HG03342 (cell line): Measurements from ENCODE around the gene NPEPL1.

ENCODE experiments used
- ATAC-seq: cut with Tn5 transposase; IDR thresholded peaks from one replicate; pipeline ENCODE4 v1.9.1; 2021; ENCODE audit warnings: mild to moderate bottlenecking, moderate library complexity; ENCODE audit not compliant: unreplicated experiment

NPEPL1 gene

DNA sequence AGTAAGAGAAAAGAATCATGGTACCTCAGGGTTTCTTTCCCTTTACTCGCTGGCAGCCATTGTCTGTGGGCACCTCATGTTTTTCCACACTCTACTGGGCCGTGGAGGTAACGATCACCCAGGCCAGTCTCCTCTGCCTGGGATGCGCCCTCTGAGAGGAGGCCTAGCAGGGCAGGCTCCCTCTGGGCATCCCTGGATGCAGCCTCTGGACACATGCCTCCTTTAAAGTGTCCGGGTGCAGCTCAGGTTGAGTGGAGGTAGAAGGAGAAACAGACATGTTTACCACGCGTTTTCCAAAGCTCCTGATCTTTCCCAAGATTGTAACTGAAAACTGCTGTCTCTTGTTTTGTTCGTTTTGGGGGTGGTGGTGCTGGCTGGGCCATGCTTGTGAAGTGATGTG lies 13.8 kb upstream of the NPEPL1 start:
- no peak for ATAC-seq

DNA sequence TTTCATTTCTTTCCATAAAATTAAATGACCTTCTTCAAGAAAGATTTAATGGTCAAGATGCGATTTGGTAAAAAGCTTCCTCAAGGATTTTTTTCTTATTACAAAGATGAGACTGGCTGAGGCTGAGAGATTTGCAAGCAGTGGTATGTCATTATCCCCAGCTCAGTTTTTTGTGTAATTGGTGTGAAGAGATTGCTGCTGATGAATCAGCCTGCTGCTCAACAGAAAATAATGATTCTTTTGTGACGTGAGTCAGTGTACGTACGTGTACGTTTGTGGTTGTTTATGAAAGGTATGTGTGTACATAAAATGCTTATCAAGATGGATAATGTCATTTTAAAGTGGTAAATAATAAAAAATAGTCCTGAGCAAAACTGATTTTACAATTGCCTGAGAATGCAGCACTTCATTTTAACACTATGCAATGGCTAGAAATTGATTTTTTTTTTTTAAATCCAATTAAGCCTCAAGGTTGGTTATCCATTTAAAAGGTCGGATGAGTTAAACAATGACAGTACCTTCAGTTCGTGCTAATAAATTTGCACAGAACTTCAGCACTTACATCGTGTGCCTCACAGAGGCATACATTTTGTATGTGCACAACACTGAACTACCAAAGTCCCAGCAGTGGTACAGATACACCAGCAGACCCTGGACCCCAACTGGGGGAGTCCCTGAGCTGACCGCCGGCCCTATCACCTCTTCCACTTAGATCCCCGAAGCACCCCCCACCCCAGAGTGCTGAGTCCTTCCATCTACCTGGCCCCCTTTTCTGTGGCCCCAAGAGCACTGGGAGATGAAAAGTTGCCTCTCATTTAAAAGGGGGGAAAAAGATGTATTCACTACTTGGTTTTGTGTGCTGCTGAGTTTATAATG lies 9.7 kb upstream of the NPEPL1 start:
- no peak for ATAC-seq

DNA sequence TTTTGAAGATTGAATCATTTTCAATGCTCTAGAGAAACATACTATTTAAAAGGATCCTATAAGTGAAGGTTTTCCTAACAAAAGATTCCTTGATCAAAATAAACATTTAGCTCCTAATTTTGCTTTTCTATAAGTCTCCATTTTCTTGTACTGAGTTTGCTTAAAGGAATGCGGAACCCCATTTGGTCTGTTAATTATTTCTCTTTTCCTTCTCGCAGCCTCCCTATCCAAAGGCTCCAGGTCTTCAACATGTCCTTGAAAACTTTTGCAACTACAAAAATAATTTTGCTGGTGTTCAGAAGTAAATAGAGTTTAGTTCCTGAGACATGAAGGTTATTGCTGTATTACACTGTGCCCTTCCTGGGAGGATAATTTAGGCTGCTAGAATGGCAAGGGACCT lies 8.3 kb upstream of the NPEPL1 start:
- no peak for ATAC-seq

DNA sequence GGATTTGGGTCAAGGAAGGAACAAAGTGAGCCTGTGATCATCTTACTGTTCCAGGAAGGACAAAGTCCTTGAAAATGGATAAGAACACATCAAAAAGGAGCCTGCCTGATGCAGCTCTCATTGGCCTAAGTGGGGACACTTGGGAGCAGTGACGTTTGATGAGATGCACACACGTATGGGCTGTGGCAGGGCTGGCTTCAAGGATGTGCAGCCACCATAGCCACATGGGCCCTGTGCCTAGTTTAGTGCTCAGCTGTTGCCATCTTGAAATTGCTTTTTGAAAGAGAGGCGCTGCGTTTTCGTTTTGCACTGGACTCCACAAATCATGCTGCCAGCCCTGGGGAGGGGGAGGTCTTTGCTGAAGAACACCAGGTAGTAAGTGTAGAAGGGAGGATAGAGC lies 6.6 kb upstream of the NPEPL1 start:
- no peak for ATAC-seq

DNA sequence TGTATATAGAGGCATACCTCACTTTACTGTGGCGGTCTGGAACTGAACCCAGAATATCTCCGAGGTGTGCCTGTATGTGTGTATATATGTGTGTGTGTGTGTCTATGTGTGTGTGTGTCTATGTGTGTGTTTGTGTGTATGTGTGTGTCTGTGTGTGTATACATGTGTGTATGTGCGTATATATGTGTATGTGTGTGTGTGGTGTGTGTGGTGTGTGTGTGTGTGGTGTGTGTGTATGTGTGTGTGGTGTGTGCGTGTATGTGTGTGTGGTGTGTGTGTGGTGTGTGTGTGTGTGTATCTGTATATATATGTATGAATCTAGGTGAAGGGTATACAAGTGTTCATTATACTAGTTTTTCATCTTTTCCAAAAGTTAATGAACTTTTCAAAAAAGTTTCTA lies 4.2 kb upstream of the NPEPL1 start:
- no peak for ATAC-seq

DNA sequence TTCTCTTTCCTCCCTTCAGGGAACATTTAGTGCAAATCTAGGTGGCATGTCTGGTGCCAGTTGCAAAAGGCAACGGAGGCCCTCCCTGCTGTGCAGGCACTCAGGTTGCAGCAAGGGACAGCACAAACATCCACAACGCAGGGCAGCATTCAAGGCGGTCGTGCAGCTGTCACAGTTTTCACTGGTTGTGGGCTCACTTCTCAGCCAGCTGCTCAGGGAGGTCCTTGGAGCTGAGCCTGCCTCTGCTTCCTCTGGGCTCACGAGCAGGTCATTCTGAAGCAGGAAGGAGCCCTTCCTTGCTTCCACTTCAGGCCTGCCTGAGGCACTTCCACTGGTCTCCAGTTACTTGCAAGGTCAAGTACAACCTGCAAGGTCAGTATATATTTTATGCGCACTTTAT lies 3.8 kb upstream of the NPEPL1 start:
- ATAC-seq: no peak

DNA sequence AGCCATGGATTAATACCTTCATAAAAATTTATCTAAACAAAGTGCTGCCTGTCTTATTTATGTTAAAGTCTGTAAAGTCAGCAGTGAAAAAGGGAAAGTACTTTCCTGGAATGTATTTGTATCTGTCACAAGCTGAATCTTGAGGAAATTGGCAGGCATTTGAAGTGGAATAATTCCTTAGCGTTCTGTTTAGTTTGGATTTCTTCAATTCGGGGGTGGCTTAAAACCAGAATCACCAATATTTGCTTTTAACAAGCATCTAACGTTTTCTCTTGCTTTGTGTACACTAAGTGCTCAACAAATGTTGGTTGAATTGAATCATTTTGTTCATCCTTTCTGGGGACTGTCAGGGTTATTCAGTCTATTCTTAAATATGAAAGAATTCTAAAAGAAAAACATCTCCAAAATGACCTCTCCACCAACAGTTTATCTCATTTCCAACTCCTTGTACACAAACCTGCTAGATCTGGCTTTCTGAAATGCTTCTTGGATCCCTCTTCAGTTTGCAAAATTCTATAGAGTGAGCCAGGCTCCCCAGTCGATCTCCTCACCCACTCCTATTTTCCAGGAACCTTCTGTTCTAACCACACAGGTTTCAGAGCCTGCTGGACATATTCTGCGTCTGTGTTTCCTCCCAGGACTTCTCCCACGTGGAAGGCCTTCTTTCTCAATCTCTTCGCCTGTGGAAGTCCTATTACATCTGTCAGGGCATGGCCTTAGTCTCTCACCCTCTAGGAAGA lies 2.0 kb upstream of the NPEPL1 start:
- ATAC-seq: no peak

DNA sequence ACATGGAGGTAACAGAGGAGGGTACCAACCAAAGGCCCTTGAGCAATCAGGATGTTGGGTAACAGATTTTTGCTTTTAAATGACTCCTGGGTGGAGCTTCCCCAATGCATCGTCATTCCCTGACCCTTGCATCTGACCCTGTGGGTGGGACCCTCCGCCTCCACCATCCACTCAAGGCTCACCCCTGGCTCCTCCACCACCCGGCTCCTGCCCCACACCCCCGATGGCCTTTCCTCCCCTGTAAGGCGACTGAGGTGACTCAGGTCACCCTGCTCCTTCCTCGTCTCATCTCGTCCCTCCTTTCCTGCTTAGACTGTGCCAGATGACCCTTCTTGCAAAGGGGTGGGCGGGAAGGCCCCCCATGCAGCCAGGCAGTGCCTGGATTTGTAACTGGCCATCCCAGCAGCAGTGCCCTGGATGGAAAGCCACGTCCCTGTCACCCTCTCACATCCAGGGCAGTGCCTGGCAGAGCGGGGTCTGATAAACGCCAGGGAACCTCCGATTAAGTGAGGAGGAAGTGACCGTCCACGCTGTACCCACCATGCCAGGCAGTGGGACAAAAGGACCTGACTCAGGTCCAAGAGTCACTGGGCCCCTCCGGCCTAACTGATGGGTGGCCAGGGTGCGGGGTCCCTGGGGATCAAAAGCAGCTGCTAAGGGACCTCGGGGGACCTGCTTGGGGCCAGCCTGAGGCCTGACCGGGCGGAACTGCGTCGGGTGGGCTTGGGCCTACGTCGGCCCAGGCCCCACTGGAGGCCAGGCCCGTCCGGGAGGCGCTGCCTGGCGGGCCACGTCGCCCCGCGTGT lies 624 bp upstream of the NPEPL1 start:
- peak; percentile 8 for ATAC-seq

DNA sequence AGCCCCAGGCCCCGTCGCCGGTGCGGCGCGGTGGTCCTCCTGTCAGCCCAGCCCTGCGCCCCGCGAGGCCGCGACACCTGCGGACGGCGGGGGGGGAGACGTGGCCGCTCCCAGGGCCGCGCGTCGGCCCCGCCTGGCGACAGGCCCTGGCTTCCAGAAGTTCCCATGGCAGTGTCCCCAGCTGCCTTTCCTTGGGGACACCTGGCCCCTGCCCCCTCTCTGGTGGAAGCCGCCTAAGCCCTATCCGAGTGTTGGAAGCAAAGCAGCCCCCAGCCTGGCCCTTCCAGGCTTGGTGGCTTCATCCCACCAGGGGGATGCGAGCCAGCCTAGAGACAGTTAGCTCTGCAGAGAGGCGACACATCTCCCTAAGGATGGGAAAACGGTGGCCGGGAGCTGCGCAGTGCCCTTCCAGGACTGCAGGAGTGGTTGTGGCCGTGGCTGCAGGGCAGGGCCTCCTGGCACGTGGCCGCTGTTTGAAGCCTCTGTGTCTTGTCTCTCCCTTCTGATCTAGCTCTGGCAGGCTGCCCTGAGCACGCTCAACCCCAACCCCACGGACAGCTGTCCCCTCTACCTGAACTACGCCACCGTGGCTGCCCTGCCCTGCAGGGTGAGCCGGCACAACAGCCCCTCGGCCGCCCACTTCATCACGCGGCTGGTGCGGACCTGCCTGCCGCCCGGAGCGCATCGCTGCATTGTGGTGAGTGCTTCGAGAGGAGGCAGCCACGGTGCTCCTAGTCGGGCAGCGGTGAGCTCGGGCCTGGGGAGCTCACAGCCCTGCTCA lies 816 bp downstream of the NPEPL1 start:
- peak; percentile 29 for ATAC-seq

DNA sequence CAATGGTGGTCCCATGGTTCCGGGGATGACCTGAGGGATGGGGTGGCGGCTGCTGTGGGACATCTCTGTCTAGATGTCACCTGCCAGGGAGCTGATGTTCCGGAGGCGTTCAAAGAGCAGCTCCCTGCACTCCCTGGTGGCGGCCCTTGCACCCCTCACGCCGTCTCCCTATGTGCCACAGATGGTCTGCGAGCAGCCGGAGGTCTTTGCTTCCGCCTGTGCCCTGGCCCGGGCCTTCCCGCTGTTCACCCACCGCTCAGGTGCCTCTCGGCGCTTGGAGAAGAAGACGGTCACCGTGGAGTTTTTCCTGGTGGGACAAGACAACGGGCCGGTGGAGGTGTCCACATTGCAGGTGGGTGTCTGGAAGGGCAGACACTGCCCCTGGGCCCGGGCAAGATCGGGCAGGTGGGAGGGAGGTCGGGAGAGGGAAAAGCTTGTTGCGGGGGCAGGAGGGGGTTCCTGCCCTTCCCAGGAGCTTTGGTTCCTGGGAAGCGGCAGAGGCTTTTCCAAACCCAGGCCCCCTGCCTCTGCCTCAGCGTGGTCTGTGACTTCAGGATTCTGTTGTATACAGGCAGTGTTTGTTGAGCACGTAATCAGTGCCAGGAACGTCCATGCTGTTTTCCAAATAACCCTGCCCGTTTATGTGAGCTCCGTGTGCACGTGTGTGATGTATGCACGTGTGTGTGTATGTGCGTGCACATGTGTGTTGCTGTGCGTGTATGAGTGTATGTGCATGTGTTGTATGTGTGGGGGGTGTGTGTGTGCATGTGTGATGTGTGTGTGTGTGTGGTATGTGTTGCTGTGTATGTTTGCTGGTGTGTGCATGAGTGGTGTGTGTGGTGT lies 1.9 kb downstream of the NPEPL1 start:
- ATAC-seq: no peak

DNA sequence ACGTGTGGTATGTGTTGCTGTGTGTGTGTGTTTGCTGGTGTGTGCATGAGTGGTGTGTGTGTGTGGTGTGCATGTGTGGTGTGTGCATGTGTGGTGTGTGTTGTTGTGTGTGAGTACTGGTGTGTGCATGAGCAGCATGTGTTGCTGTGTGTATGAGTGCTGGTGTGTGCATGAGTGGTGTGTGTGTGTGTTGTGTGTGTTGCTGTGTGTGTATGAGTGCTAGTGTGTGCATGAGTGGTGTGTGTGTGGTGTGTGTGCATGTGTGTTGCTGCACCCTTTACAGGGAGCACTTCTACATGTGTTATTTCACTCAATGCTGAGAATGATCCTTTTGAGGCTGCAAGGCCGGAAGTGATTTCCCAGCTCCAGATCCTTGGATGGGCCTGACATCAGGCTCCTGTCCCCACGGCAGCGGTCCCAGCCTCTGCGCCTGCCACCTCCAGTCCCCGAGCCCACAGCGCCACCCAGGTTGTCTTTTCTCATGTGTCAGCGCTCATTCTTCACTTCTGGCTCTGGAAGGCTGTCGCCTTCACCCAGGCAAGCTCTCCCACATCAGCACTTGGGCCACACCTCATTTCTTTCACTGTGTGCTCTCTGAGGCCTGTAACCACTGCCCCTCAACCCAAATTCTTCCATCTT lies 2.6 kb downstream of the NPEPL1 start:
- ATAC-seq: no peak

DNA sequence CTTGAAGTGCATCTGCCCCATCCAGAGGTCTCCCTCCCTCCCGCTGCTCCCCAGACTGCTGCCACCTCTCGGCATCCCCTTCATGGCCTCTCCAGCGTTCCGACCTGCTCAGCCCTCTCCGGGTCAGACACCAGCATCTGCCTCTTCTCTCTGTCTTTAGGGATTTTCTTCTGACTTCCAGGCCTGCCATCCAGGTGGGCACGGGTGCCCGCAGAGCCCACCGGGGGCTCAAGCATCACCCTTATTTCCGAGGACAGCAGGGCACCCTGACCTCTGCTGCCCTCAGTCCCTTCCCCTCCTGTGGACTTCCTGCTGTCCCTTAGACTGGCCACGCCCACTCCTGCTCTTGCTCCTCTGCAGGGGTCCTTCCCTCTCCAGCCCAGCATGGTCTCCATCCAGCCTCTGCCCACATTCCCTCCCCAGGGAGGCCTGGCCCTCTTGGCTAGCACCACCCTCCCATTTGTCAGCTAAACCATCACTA lies 3.3 kb downstream of the NPEPL1 start:
- ATAC-seq: no peak

DNA sequence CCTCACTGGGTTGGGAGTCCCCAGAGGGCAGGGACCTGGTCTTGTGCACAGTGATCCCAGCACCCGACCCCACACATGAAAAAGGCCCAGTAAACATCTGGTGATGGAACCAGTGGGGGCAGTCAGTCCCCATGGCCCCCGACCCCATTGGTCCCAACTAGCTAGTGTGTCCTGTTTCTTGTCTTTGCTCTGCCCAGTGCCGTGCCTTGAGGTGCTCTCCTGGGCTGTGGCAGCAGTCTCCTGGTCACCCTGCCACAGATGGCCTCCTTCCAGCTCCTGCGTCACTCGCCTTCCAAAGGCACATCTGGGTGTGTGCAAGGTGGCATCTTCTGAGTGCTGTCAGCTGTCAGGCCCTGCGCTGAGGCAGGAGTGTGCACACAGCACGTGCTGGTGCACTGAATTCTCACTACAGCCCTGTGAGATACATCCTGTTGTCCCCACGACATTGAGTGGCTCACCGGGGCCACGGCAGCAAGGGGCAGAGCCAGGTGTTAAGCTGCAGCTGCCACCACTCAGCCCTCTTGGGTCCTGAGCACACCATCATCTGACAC lies 3.9 kb downstream of the NPEPL1 start:
- no peak for ATAC-seq

DNA sequence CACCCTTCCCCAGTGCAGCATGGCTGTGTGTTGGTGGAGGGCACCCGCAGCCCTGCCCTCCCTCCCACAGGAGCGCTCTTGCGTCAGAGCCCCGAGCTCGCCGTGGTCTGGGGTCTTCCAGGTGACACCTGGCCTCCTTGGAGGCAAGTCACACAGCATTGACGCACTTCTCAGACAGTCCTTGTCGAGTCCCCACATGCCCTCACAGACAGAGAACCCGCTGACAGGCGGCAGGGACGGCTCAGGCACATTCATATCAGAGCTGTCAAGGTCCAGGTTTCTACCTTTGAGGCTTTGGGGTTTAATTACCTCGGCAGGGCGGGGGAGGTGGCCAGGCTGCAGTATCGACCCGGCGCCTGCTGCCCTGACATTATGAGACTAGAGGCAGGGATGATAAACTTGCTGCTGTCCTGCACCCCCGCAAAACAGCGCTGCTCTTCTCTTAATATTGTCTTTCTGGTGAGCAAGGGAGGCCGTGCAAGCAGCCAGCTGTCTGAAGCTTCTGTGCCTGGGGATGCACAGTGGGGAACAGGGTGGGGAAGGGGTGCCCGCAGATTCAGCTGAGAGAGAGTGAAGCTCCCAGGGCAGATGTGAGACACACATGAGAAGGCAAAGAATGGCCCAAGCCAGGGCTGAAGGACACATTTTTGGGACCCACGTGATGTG lies 4.7 kb downstream of the NPEPL1 start:
- ATAC-seq: no peak

DNA sequence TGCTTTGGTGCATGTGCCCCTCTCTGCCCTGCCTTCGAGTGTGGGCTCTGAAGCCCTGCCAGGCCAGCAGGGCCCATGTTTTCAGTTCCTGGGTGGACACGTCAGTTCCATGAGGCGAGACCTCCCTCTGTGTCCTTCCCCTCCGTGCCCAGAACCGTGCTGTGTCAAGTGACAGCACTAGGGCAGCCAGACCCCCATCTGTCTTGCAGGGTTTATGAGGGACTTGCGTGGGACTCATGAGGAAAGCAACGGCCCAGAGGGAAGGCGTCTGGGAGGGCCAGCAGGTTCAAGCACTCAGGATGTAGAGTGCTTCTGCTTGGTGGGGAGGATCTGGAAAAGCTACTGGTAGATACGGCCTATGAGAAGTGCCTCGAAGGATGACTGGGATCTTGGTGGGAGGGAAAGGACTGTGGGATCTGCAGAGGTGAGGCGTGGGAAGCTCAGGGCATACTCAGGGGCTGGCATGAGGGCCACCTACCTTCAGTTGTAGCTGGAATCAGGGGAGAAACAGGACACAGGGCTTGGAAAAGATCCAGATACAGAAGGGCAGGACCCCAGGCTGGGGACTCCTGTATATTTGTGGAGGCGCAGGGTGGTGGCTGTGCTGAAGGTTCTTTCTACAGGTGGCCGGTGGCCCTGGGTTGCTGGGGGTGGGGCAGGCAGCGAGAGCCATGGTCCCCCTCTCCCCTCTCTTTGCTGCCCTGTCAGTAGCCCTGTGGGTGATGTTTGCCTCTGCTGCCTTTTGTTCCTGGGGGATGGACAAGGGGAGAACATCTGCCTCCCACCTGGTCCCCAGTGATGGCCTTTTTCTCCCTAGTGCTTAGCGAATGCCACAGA lies 5.5 kb downstream of the NPEPL1 start:
- no peak for ATAC-seq

DNA sequence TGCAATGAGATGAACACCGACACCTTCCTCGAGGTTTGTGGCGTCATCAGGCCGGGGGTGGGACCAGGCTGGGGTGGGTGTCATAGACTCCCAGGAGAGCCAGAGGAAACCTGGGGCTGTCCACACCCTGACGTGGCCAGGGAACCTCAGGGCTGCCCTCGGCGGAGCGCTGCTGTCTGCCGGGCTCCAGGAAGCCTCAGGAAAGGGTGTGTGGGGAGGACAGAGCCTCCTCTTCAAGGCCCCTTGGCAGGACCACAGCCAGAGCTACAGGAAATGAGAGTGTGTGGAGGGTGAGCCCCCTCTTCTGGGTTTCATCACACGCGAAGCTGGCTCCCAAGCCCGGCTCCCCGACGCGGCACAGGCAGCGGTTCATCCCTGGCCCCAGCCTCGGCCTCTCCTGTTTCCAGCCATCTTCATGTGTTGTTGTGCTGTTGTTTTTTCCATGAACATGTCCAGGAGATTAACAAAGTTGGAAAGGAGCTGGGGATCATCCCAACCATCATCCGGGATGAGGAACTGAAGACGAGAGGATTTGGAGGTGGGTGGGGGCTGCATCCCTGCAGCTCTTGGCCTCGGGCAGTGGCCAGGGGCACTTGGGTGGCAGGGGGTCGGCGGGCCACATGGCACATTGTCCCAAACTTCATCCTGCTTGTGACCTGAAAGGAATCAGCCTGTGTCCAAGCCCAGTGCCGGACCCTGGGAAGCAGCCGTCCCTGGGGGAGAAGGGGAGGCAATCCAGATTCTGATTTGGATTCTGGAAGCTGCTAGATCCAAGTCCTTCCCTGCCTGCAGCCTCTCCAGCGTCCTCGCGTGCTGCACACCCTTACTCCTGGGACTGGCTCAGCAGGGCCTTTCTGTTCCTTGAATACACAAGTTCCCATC lies 6.4 kb downstream of the NPEPL1 start:
- no peak for ATAC-seq
